NCI-H446 (cell line): ENCODE data around the gene GABRB1.

Experiments used
- DNase-seq, 2 experiments: peaks; one replicate each; lab custom pipeline; 2025; lab: John Stamatoyannopoulos, UW

The GABRB1 gene

GRCh38 chr4:47049347-47049746, 18.0 kb downstream of the GABRB1 start:
- no peak for DNase-seq

- no peak for DNase-seq
Measured at GRCh38 chr4:47050761-47051725, 19.7 kb downstream of the GABRB1 start.

GRCh38 chr4:47053485-47053884, 22.1 kb downstream of the GABRB1 start:
- no peak for DNase-seq

GRCh38 chr4:47054130-47054529, 22.8 kb downstream of the GABRB1 start:
- no peak for DNase-seq

DNA sequence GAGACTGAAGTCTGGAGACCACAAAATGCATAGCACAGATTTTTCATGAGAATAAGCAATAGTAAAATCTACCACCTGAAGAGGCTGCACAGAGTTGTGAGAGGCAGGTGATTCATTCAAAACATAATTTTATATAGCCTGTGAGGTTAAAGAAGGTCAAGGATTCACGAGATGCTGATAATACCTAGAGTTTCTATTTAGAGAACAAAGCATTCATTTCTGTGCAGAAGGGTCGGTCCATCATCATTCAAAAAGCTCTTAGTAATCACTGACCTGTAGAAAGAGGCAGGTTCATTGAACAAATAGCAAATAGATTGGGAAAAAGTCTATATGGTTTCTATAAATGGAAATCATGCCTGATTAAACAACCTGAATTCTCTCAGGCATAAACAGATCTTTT, 26.6 kb downstream of the GABRB1 start:
- no peak for DNase-seq

DNA sequence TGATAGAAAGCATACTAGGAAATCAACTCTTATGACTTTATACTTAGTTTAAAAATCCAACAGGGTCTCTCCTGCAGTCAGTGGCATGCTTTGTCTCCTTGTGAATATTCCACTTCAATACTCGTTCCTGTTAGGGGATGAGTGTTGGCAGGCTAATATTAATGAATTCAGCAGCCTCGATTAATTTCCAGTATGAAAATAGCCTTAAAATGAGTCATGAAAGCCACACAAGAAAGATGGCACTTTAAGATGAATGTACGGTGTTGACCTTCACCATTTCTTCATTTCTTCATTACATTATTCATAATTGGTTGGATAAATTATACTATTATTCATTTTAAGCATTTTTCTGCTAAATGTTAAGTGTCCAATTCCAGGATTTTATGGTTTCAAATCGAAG, 29.2 kb downstream of the GABRB1 start:
- DNase-seq: no peak

DNA sequence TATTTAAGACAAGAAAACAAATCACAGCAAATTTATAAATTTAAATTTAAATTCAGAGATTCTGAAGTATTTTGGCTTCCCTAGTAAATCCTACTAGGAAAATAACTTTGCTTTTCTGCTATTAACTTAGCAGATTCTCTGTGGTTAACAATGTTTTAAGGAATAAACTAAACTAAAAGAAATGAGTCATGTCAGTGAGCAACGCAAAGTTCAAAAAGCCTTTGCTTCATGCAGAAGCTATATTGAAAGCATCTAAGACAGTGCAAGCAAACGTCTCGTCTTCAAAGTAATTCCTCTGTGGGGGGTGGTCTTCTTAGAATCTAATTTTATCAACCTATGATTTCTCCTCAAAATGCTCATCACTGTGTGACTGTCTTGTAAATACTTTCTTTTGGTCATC, 30.1 kb downstream of the GABRB1 start:
- DNase-seq: no peak

- DNase-seq: no peak
Measured at GRCh38 chr4:47065051-47065481, 33.7 kb downstream of the GABRB1 start.

DNA sequence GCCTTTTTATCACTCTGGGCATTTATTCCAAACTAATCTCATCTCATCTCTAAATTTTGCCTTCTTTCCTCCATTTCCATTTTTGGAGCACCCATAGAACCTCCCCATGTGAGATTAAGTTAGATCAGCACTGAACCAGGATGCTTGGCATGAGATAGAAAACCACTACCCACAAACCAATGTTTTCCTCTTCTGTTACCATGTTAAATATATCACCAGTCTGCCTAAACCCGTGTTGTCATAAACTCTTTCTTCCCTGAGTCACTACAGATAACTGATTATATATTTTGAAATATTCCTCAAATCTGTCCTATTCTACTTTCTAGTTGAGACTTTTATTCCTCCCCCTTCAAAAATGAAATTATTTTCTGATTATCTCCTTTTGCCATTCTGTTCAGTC, 37.6 kb downstream of the GABRB1 start:
- DNase-seq: no peak

DNA sequence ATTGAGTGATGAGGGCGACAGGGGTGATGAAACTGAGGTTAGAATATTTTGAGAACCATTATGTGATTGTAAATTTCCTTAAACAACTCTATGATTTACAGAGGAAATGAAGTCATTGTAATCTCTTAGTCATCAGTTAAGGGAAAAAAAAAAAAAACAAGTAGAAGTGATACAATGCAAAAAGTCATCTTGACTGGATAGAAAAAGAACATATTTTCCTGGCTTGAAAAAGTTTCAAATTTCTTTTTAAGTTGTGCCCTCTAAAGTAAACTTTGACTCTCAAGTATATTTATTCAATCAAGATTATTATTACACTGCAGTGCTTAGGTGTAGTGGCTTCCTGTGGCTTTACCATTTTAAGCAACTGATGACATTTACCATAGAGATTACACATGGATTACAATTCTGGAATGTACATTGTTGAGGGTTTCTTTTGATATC, 40.6 kb downstream of the GABRB1 start:
- no peak for DNase-seq

GRCh38 chr4:47073647-47074046, 42.3 kb downstream of the GABRB1 start:
- DNase-seq: no peak

DNA sequence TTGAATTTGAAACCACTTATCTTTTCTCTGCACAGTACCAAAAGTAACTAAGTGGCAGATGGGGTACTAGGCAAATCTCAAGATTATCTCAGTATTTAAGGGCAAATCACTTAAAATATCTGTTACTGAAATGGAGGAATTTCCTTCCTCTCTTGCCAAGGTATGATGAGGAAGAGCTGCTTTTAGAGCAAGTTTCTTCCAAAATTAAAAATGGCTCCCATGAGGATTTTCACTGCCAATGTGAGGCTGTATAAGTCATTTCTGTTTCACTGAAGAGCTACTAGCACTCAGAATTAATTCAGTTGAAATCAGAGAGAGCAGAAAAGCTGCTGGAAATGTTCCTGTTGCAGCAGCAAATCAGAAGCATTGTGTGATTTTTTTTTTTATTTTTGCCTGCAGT, 43.4 kb downstream of the GABRB1 start:
- no peak for DNase-seq

DNA sequence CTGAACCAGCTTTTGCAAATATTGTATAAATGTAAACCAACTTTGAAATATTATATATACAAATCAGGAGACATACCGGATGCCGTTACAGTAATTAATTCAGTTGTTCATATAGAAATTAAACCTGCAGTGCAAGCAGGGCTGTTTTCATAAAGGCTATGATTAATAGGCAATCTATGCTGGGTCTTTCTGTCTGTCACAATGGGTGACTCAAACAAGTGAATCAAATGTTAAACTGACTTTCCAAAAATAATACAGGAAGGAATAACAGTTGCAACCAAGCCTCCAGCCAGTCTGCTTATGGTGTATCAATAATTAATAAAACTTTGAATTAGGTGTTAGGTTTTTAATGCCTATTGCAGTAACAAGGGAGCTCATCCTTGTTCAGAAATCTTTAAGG, 43.9 kb downstream of the GABRB1 start:
- DNase-seq: no peak

DNA sequence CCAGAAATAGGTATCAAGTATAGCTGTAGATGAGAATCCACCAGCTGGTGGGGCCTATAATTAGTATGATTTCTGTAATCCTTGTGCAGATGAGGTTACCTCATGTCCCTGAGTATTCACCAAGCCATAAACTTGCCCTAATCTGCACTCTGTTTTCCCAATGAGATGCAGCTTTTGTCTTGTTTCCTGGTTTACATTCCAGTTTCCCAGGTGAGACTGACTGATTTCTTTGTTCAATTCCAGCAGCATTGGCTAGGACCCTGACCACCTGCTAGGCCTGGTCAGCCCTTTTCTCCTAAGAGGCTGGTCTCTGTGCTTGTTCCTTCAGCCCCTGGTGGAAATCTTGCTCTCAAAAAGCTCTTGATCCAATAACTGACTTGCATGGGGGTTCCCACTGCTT, 44.6 kb downstream of the GABRB1 start:
- no peak for DNase-seq

- no peak for DNase-seq
Measured at GRCh38 chr4:47084111-47084510, 52.7 kb downstream of the GABRB1 start.

DNA sequence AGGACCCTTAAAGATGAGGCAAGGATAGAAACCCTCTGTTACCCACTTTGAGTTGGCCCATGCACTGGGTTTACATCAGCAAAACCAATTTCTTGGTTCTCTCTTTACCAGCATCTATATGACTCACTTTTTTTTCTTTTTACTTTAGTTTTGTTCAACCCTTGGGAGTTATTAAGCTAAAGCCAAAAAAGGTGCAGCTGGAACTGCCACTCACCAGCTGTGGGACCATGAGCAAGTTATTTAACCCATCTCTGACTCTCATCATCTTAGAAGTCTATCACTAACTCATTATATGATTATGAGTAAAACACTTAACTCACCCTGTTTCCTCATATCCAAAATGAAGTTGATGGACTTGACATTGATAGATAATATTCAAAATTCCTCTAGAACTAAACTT, 53.4 kb downstream of the GABRB1 start:
- DNase-seq: no peak

DNA sequence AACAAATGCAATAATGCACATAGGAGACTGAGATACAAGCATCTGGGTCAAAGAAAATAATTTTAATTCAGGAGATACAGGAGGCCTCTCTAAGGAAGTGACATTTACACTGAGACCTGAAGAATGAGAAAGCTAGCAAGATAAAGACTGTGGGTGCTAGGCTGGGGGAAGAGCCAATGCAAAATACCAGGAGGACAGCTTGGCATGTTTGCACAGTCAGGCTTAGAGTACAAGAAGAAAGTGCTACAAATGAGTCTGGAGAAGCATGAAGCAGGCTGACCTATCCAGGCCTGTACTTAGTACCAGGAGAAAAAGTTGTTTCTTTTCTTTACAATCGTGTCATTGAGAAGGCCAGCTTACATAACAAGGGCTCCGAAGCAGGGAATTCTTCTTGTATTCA, 56.9 kb downstream of the GABRB1 start:
- no peak for DNase-seq

GRCh38 chr4:47095884-47096283, 64.5 kb downstream of the GABRB1 start:
- DNase-seq: no peak

GRCh38 chr4:47101453-47101852, 70.1 kb downstream of the GABRB1 start:
- DNase-seq: no peak

DNA sequence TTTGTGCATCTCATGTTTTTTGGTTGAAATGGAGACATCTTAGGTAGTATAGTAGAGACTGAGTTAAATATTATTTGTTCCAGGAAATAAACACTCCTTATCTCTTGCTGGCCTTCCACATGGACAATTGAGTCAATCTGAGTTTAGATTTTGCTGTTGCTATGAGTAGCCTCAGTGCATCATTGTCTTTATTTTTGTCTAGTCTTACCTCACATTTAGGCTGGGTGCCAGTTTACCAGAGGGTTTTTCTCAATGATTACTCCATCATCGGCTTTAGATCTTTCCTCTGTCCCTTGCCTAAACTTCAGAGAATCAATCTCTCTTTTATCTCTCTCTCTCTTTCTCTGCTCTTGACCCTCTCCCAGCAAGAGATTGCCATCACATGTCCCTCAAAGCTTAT, 73.6 kb downstream of the GABRB1 start:
- DNase-seq: no peak

GRCh38 chr4:47106561-47106960, 75.2 kb downstream of the GABRB1 start:
- no peak for DNase-seq

GRCh38 chr4:47109379-47109778, 78.0 kb downstream of the GABRB1 start:
- DNase-seq: no peak

DNA sequence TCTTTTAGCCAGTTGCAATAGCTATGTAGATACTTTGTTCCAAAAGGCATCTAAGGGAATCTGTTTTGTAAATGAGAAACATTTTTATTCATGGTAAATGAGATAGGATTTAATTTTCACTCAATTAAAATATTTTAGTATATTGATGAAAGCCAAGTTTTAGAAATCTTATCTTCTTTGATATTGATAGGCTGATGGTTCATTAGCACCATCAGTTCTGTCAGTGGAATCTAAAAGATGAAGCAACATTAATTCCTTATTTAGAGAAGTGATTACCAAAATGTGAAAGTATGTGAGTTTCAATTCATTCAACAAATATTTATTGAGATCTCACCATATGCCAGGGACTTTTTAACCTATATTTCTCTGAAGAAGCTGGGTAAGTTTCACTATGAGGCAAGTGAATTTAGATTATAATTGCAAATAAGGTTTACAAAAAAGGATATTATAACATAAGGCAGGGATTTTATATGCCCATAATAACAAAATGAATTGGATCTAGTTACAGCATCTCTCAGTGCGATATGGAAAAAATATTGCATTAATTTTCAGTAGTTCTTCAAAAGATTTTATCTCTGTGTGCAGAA, 79.3 kb downstream of the GABRB1 start:
- no peak for DNase-seq
